ENCODE results near the gene SLC44A5.
"Not testable (repeated sequence)": the region's sequence is repeated elsewhere in the genome, so short reads cannot be mapped to it uniquely, and the experiment has no call there.

SLC44A5 gene

GRCh38 chr1:75520862-75521475 lies 89.9 kb downstream of the SLC44A5 start:
- DNase-seq, result no peak

DNA sequence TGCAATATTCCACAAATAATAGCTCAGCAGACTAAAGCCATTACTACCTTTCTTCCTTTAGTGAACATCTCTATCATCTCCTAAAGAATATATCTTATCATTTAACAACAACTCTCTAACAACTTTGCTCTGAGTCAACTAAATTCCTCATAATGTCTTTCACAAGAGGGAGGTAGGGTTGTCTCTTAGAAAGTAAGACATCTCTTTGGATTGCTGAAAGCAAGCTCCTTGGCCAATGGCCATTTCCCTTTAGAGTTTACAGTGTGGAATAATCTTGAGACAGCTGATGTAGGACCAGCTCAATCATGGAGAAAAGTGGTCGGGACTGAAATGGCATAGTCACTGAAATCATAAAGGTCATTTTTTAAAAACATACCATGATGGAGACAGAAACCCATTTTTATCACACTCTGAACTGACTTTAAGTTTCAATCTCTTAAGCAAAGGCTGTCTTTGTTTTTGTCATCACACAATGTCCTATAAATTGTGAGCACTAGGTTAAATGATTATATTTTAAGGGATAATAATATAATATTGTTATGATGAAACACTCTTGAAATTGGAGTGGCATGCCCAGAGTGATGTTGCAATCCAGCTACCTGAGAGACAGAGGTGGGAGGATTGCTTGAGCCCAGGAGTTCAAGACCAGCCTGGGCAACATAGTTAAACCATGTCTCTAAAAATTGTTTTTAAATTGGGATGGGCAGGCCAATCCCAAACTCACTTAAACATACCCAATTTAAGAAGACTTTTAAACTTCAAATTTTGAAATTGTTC lies 91.1 kb downstream of the SLC44A5 start:
- no peak for DNase-seq

DNA sequence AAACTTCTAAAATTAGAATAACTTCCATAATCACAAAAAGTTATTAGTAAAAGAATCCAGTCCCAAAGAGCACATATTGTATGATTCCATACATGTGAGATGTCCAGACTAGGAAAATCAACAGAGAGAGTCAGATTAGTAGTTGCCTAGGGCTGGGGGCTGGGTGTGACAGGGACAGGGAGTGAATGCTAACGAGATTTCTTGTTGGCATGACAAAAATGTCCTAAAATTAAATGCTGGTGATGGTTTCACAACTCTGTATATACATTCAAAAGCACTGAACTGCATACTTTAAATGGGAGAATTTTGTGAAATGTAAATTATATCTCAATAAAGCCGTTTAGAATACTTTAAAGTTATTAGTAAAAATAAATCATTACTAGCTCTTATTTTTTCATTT lies 92.2 kb downstream of the SLC44A5 start:
- DNase-seq, result no peak

- no peak for DNase-seq
Measured at GRCh38 chr1:75514270-75514669, 96.6 kb downstream of the SLC44A5 start.

DNA sequence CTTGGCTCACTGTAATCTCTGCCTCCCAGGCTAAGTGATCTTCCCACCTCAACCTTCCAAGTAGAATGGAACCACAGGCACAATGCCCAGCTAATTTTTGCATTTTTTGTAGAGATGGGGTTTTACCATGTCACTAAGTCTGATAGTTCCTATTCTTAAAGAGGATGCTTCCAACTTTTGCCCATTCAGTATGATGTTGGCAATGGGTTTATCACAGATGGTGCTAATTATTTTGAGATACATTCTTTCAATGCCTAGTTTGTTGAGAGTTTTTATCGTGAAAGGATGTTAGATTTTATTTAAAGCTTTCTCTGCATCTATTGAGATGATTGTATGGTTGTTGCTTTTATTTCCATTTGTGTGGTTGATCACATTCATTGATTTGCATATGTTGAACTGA lies 103.9 kb downstream of the SLC44A5 start:
- no peak for DNase-seq

- DNase-seq, result no peak
Measured at GRCh38 chr1:75503221-75503974, 107.5 kb downstream of the SLC44A5 start.

- DNase-seq, result no peak
Measured at GRCh38 chr1:75502776-75503175, 108.1 kb downstream of the SLC44A5 start.

DNA sequence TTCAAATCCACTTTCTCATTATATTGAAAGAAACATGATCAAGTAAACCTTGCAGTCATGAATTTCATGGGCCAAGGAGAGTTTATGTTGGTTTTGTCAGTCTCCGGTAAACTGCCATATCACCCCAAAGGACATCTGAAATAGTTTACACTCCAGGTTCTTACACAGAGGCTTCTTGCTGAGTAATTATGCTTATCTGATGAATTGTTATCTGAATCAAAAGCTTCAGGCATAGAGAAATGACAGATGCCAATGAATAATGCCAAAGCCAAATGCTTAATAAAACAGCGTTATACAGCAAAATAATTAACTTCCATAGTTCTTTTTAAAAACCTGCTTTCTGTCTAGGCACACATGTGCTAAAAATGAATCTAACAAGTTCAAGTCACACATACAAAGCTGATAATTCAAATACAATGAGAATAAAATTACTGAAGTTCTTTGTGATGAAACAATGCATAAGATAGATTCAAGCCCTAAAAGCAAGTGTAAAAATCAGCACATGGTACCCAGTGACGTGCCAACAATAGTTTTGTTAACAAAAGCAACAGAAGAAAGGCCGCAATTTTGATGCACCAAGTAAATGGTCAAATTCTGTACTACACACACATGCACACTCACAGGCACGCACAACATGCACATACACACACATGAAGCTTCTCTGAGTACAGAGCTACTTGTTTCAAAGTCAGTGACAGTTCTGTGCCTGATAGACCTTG lies 109.2 kb downstream of the SLC44A5 start:
- DNase-seq, result no peak

GRCh38 chr1:75492011-75492410 lies 118.9 kb downstream of the SLC44A5 start:
- no peak for DNase-seq

GRCh38 chr1:75487399-75487798 lies 123.5 kb downstream of the SLC44A5 start:
- no peak for DNase-seq

GRCh38 chr1:75484789-75485188 lies 126.1 kb downstream of the SLC44A5 start:
- no peak for DNase-seq

DNA sequence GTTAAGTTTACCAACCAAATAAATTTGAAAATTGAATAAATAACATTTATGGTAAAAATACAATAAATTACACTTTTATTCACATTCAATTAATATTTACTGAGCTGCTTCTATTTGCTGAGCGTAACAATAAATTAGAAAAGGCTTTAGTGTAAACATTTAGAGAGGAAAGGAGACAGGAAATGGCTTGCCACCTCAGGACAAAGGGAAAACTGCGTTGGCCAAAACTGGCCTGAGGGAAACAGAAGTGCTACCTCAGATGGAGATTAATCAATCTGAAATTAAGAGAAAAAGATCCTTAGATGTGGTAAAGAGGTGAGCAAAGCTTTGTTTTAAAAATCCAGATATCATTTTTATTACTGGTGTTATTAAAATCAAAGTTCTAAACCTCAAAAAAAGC lies 128.0 kb downstream of the SLC44A5 start:
- DNase-seq, result no peak

DNA sequence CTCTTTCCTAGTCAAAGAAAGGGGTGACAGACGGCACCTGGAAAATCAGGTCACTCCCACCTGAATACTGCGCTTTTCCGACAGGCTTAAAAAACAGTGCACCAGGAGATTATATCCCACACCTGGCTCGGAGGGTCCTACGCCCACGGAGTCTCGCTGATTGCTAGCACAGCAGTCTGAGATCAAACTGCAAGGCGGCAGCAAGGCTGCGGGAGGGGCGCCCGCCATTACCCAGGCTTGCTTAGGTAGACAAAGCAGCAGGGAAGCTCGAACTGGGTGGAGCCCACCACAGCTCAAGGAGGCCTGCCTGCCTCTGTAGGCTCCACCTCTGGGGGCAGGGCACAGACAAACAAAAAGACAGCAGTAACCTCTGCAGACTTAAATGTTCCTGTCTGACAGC lies 134.4 kb downstream of the SLC44A5 start:
- not testable (repeated sequence) for DNase-seq

- DNase-seq, result no peak
Measured at GRCh38 chr1:75475696-75476095, 135.2 kb downstream of the SLC44A5 start.

- DNase-seq, result no peak
Measured at GRCh38 chr1:75472971-75473603, 137.8 kb downstream of the SLC44A5 start.

GRCh38 chr1:75472089-75472970 lies 138.6 kb downstream of the SLC44A5 start:
- DNase-seq, result no peak

DNA sequence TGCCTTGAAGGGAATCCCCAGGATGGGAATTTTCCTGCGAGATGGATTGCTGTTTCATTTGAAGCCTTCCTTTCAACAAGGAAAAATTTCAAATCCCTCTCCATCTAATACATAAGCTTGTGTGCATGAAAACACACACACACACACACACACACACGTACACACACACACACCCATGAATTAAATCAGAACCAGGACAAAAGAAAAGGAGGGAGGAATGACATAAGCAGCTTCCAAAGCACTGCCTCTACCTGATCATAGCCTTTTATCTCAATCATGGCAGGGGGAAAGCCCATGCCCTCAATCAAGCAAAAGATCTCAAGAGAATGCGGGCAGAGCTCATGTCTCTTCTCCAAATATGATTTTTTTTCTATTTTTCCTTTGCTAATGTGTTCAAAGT lies 139.7 kb downstream of the SLC44A5 start:
- no peak for DNase-seq

DNA sequence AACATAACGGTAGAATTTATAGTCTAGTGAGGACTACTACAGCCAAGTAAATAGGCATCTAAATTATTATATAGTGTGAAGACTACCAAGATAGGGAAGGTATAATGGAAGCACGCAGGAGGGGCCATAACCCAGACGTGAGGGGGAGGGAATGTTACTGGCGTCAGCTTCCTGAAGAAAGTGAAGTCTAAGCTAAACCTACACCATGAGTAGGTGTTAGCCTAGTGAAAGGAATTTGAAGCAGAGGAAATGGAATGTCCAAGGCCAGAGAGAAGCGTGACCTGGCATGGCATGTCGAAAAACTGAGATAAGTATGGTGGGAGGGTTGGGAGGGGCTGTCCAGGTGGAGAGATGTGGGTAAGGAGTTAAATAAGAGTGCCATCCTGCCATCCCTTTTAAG lies 140.5 kb downstream of the SLC44A5 start:
- no peak for DNase-seq

GRCh38 chr1:75469586-75470173 lies 141.2 kb downstream of the SLC44A5 start:
- DNase-seq, result no peak

GRCh38 chr1:75461808-75462325 lies 149.0 kb downstream of the SLC44A5 start:
- DNase-seq, result no peak

DNA sequence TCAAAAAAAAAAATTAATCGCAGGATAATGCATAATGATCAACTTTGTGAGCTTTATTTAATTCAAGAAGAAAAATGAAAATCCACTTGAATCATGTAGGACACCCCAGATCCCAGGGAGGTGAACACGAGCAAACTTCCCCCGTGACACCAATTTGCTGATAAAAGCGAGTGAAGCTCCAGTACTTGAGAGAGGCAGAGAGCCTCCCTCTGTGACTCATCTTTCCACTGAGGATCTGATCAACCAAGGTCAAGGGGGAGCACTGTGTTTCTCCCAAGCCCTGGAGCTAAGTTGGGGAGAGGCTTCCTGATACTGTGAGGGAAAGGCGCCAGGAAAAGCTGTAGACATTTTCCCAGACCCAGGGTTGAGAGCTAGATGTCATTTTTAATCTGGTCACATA lies 160.9 kb downstream of the SLC44A5 start:
- DNase-seq, result no peak

All from suppressor macrophage treated with lipopolysaccharide for 1 hour (primary cell).